Cardiac muscle cell (in vitro differentiated cells and primary cell): ENCODE measurements around the gene WDR44. TPM values are rescaled to one million over a fixed set of nuclear protein-coding genes. Genes with fewer than 3 reads are reported as not detected.
A peak's percentile ranks its signal among the peaks of the same experiment; 100 is the strongest.

Source experiments
- DNase-seq, 2 donors: peaks; one replicate each; pipeline versions ENCODE4 v3.0.0 to v3.0.0-alpha.2; 2010 to 2017; ENCODE audit warnings: low read depth in 1 of 2, low spot score in 1 of 2
- H3K27ac ChIP-seq: fragments of 200-600 bp; sonication (generic); 2 replicates; pipeline ENCODE4 v1.5.1; 2016
- H3K27me3 ChIP-seq: fragments of 200-600 bp; sonication (generic); 2 replicates; pipeline ENCODE4 v1.6.0; 2016; ENCODE audit warnings: control low read depth
- H3K36me3 ChIP-seq: fragments of 200-600 bp; sonication (generic); 2 replicates; pipeline ENCODE4 v1.5.1; 2016; ENCODE audit warnings: control low read depth
- H3K4me1 ChIP-seq: fragments of 200-600 bp; sonication (generic); 2 replicates; pipeline ENCODE4 v1.8.1; 2017; ENCODE audit warnings: low read depth, mild to moderate bottlenecking, mixed run types
- H3K4me3 ChIP-seq: fragments of 200-600 bp; sonication (generic); 2 replicates; pipeline ENCODE4 v1.5.1; 2016; ENCODE audit warnings: mild to moderate bottlenecking
- H3K9me3 ChIP-seq: fragments of 200-600 bp; sonication (generic); 2 replicates; pipeline ENCODE4 v1.5.1; 2017; ENCODE audit warnings: low read depth, mild to moderate bottlenecking, control low read depth
- polyA plus RNA-seq: library from polyadenylated mRNA; unstranded; fragments of >200 nt; fragmentation: Nextera tagmentation; extraction: Ambion mirVana; gene quantifications from 2 replicates; pipeline ENCODE4 v1.2.1, GENCODE V29; 2016
- total RNA-seq: library from RNA; depleted of rRNA; stranded (reverse); fragments of >200 nt; gene quantifications from 2 replicates; pipeline ENCODE4 v1.2.3, GENCODE V29; 2016
- TF ChIP-seq, protein P1 (sequence below): IDR thresholded peaks from 2 replicates; pipeline ENCODE4 v1.5.1; 2012; ENCODE audit warnings: low read depth, mild to moderate bottlenecking, low read length

WDR44 gene
- total and polyA plus RNA-seq, 2 experiments from 2014 or later, result 11.9 to 15.9 TPM

DNA sequence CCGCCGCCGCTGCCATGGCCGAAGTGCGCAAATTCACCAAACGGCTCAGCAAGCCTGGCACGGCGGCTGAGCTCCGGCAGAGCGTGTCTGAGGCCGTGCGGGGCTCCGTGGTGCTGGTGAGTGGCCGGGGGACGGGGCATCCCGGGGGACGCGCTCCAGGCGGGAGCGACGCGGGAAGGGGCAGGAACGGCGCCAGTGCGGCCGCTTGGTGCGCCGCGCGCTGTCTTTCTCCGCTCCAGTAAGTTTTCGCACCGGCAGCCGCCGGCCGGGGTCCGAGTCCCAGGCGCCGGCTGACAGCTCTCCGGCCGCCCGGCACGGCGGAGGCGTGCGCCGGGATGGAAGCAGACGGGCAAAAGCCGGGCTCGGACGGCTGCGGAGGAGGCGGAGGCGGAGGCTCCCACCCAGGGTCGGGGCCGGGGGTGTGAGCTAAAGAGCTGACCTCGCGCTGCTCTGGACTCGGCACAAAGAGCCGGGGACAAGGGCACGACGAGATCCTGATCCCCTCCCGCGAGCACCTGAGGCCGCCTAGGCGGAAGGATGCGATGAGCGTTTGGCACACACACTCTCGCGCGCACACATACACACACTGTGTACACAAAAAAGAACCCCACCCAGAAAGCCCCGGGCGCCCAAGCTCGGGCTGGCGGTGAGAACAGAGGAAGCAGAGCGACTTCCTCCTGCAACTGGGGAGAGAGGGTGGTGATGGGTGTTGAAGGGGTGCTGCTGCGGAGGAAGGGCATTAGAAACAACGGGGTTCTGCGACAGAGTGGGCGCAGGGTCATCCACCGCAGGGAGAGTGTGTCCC, 150.3 kb downstream of the WDR44 start:
- H3K4me3 ChIP-seq, result peak overlapping the region; percentile 74
- TF ChIP-seq, protein P1, sequence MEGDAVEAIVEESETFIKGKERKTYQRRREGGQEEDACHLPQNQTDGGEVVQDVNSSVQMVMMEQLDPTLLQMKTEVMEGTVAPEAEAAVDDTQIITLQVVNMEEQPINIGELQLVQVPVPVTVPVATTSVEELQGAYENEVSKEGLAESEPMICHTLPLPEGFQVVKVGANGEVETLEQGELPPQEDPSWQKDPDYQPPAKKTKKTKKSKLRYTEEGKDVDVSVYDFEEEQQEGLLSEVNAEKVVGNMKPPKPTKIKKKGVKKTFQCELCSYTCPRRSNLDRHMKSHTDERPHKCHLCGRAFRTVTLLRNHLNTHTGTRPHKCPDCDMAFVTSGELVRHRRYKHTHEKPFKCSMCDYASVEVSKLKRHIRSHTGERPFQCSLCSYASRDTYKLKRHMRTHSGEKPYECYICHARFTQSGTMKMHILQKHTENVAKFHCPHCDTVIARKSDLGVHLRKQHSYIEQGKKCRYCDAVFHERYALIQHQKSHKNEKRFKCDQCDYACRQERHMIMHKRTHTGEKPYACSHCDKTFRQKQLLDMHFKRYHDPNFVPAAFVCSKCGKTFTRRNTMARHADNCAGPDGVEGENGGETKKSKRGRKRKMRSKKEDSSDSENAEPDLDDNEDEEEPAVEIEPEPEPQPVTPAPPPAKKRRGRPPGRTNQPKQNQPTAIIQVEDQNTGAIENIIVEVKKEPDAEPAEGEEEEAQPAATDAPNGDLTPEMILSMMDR, result no peak
- no peaks in the 10 kb centered on the region for H3K27me3 ChIP-seq
- H3K4me1 ChIP-seq, result peaks cover 13% of the 10 kb centered on the region
- no peak for DNase-seq
- no peaks in the 10 kb centered on the region for H3K36me3 ChIP-seq
- peak overlapping the region; percentile 68 for H3K27ac ChIP-seq
- no peaks in the 10 kb centered on the region for H3K9me3 ChIP-seq

DNA sequence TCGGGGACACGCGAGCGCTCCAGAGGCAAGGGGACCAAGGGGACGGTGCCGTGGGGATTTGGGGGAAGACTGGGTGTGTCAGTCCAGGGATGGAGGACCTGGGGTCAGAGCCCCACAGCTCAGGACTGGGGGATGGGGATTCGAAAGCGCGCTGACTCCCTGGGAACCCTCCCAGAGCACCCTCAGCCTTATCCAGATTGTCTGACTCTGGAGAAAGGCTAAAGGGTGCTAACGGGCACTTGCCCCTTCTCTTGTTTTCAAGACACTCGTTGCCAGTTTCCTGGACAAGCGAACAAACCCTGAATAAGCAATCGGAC, 150.8 kb downstream of the WDR44 start:
- peak overlapping the region; percentile 74 for H3K4me3 ChIP-seq
- no peak for DNase-seq
- no peaks in the 10 kb centered on the region for H3K27me3 ChIP-seq
- no peaks in the 10 kb centered on the region for H3K9me3 ChIP-seq
- no peak overlapping the region for H3K27ac ChIP-seq
- TF ChIP-seq, protein P1, result no peak
- H3K36me3 ChIP-seq, result no peaks in the 10 kb centered on the region
- H3K4me1 ChIP-seq, result peaks cover 13% of the 10 kb centered on the region

DNA sequence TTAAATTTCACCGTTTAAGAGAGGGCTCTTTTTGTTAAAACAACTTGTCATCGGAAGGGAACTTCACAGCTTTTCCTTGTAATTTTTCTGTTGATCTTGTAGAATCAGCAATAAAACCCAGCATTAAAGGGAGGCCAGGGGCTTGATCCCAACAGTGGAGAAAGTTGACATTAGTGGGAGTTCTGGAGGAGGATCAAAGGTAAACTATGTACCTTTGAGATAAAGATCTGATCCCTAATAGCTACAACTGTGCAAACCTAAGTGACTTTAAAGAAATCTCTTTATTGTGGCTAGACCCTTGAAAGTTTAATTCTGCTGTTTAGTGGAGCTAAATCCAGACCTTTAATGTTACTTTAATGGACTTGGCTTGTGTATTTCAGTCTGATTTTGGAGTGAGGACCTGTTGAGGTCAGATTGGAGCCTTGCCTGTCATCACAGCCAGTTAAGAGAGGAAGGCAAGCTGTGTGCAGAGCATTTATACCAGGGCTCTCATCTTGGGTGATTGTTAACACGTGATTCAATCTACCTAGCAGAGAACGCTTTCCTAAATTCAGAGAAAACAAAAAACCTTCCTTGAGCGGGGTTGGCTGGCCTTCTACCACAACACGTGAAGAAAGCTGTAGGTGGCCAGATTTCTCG, 151.4 kb downstream of the WDR44 start:
- Histone ChIP-seq H3K27me3 (no peaks in the 10 kb centered on the region), H3K4me1 (peaks cover 13% of the 10 kb centered on the region), H3K9me3 (no peaks in the 10 kb centered on the region), H3K27ac (no peak overlapping the region), H3K36me3 (no peaks in the 10 kb centered on the region), H3K4me3 (peak overlapping the region; percentile 74)
- no peak for DNase-seq
- TF ChIP-seq, protein P1, result no peak

DNA sequence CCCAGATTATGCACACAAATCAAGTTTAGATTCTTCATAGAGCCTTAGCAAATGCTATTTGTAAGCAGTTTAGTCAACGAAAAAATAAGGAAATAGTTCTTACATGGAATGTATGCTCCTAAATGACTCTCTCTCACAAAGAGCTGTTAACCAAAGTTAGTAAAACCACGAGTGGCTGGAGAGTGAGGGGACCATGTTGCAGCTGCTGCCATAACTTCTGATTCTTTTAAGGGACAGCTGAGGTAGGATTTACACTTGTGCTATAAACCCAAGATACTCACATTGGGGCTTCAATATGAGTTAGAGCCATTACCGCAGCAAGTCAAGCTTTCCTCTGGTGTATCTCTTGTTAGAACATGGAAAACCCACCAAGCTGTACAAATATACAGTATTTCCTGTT, 152.4 kb downstream of the WDR44 start:
- no peak overlapping the region for H3K27ac ChIP-seq

DNA sequence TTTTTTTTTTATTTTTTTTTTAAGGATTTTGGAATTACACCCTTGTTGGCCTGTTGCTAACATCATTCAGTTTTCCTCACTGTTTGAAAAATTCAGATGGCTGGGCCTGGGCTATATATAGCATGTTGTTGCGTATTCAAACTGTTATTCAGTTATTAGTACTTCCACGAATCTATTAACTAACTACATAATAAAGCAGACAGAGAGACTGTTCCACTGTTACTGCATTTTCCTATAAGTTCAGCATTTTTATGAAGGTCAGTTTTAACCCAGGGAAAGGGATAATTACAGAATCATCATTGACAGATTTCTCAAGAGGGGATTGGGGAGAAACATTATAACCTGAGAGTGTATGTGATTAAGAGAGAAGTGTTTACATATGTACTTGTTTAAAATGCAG, 152.8 kb downstream of the WDR44 start:
- Histone ChIP-seq H3K4me1 (peaks cover 13% of the 10 kb centered on the region), H3K27me3 (no peaks in the 10 kb centered on the region), H3K27ac (no peak overlapping the region), H3K4me3 (no peak overlapping the region), H3K36me3 (no peaks in the 10 kb centered on the region), H3K9me3 (no peaks in the 10 kb centered on the region)
- no peak for DNase-seq
- TF ChIP-seq, protein P1, result no peak

More for the DNA sequence above, 152.4 kb downstream of the WDR44 start:
- H3K4me3 ChIP-seq, result no peak overlapping the region
- peaks cover 13% of the 10 kb centered on the region for H3K4me1 ChIP-seq
- no peaks in the 10 kb centered on the region for H3K36me3 ChIP-seq
- H3K27me3 ChIP-seq, result no peaks in the 10 kb centered on the region
- H3K9me3 ChIP-seq, result no peaks in the 10 kb centered on the region
- DNase-seq, result no peak
- TF ChIP-seq, protein P1, result no peak
